AG09309 (cell line): ENCODE measurements around the gene ZFP90.

ENCODE experiments used
- DNase-seq: peaks from one replicate; pipeline ENCODE4 v3.0.0-alpha.2; 2010; ENCODE audit warnings: low read depth
- H3K4me3 ChIP-seq: 2 replicates; pipeline ENCODE4 v1.5.1; 2011; ENCODE audit warnings: mild to moderate bottlenecking, low read depth, low read length, moderate library complexity; ENCODE audit not compliant: control insufficient read depth
- CTCF ChIP-seq: IDR thresholded peaks from 2 replicates; pipeline ENCODE4 v1.5.1; 2011; ENCODE audit warnings: mild to moderate bottlenecking, low read depth, low read length, inconsistent platforms; ENCODE audit not compliant: insufficient read depth, control insufficient read depth; ENCODE audit errors: missing control alignments

The ZFP90 gene

GRCh38 chr16:68508013-68508412, 31.1 kb upstream of the ZFP90 start:
- H3K4me3 ChIP-seq: no peak overlapping the region
- no peak for TF ChIP-seq CTCF
- DNase-seq: no peak

- DNase-seq: no peak
- no peak for TF ChIP-seq CTCF
- no peak overlapping the region for H3K4me3 ChIP-seq
These were observed 30.4 kb upstream of the ZFP90 start for GRCh38 chr16:68508641-68509240.

GRCh38 chr16:68509381-68509780, 29.7 kb upstream of the ZFP90 start:
- no peak overlapping the region for H3K4me3 ChIP-seq
- no peak for TF ChIP-seq CTCF
- no peak for DNase-seq

GRCh38 chr16:68510775-68511174, 28.3 kb upstream of the ZFP90 start:
- H3K4me3 ChIP-seq: no peak overlapping the region
- DNase-seq: no peak
- no peak for TF ChIP-seq CTCF

GRCh38 chr16:68512183-68512582, 26.9 kb upstream of the ZFP90 start:
- no peak for DNase-seq
- TF ChIP-seq CTCF: no peak
- H3K4me3 ChIP-seq: no peak overlapping the region

- no peak overlapping the region for H3K4me3 ChIP-seq
- TF ChIP-seq CTCF: no peak
- DNase-seq: no peak
These were observed 26.3 kb upstream of the ZFP90 start for GRCh38 chr16:68512742-68513141.

GRCh38 chr16:68514511-68514910, 24.6 kb upstream of the ZFP90 start:
- TF ChIP-seq CTCF: no peak
- DNase-seq: no peak
- no peak overlapping the region for H3K4me3 ChIP-seq
